Panc1 (cell line): ENCODE measurements around the gene CISD3. TPM values are rescaled to one million over a fixed set of nuclear protein-coding genes. Genes with fewer than 3 reads are reported as not detected.
A peak's percentile ranks its signal among the peaks of the same experiment; 100 is the strongest.

Experiments
- ATAC-seq: fragments of 200-7000 bp; cut with Tn5 transposase; 2 replicates; pipeline ENCODE4 v1.9.1; 2020; ENCODE audit warnings: mild to moderate bottlenecking, moderate library complexity
- BruUV-seq: library from RNA; stranded (reverse); fragments of 400-500 nt; replicated peaks from 2 replicates; lab custom pipeline; 2021; lab: Mats Ljungman, UMichigan
- CTCF ChIA-PET: fragments of 300-600 bp; sonication (Branson Sonifier 250); formaldehyde crosslinking; loops from one replicate; lab custom pipeline; 2022; ENCODE audit warnings: antibody characterized with exemption; lab: Charles Lee
- POLR2A ChIA-PET: fragments of 300-600 bp; sonication (Branson Sonifier 250); formaldehyde crosslinking; loops from one replicate; lab custom pipeline; 2022; ENCODE audit warnings: antibody characterized with exemption; lab: Charles Lee
- DNase-seq: peaks from one replicate; pipeline ENCODE4 v3.0.0-alpha.2; 2010; ENCODE audit warnings: low read depth, low spot score
- H3K27ac ChIP-seq: 2 replicates; pipeline ENCODE4 v1.5.1; 2011; ENCODE audit warnings: mild to moderate bottlenecking, low read length, inconsistent platforms
- H3K27me3 ChIP-seq: fragments of 200-500 bp; sonication (Bioruptor generic); 2 replicates; pipeline ENCODE4 v1.6.0; 2014; ENCODE audit warnings: low read length, inconsistent platforms; ENCODE audit not compliant: control insufficient read depth, insufficient read depth
- H3K36me3 ChIP-seq: fragments of 200-500 bp; sonication (Bioruptor generic); 2 replicates; pipeline ENCODE4 v1.5.1; 2014; ENCODE audit warnings: inconsistent platforms, mild to moderate bottlenecking, low read length, moderate library complexity; ENCODE audit not compliant: control insufficient read depth, insufficient read depth
- H3K4me1 ChIP-seq: 2 replicates; pipeline ENCODE4 v1.5.1; 2011; ENCODE audit warnings: inconsistent platforms, mild to moderate bottlenecking, low read length, moderate library complexity; ENCODE audit not compliant: control insufficient read depth, insufficient read depth
- H3K4me3 ChIP-seq, 2 experiments: 2 replicates each; pipeline ENCODE4 v1.5.1; 2011 to 2012; ENCODE audit warnings: low read depth in 2 of 2, low read length in 2 of 2, mild to moderate bottlenecking in 2 of 2, inconsistent platforms in 1 of 2, moderate library complexity in 1 of 2
- H3K9me3 ChIP-seq: fragments of 200-500 bp; sonication (Bioruptor generic); 2 replicates; pipeline ENCODE4 v1.5.1; 2014; ENCODE audit warnings: low read depth, mild to moderate bottlenecking, inconsistent platforms, low read length, moderate library complexity; ENCODE audit not compliant: control insufficient read depth, insufficient read depth
- POLR2AphosphoS5 ChIP-seq: IDR thresholded peaks from 2 replicates; pipeline ENCODE4 v1.6.1; 2012; ENCODE audit warnings: mild to moderate bottlenecking, low read depth, low read length, moderate library complexity
- SIN3A ChIP-seq: IDR thresholded peaks from 2 replicates; pipeline ENCODE4 v1.6.1; 2012; ENCODE audit warnings: low read depth, mild to moderate bottlenecking, low read length, moderate library complexity, borderline replicate concordance; ENCODE audit not compliant: insufficient read depth
- TCF7L2 ChIP-seq: IDR thresholded peaks from 2 replicates; pipeline ENCODE4 v1.6.1; 2011; ENCODE audit warnings: mild to moderate bottlenecking, low read depth, low read length, inconsistent platforms
- in situ Hi-C: cut with HindIII; loops from 2 replicates; pipeline ENCODE4 v1.10.0; 2016; ENCODE audit warnings: low sequenced_read_pairs, low pct_unique_long_range_greater_than_20kb
- intact Hi-C: fragments of 100-400 bp; cut with micrococcal nuclease; formaldehyde crosslinking; loops from one replicate; pipeline ENCODE4 v1.10.0; 2022; ENCODE audit not compliant: unreplicated experiment
- total RNA-seq: library from RNA; stranded (reverse); gene quantifications from one replicate; pipeline ENCODE4 v1.2.1, GENCODE V29; 2021; ENCODE audit not compliant: unreplicated experiment
- TF ChIP-seq, protein P1 (sequence below), 2 experiments: IDR thresholded peaks; 2 replicates each; pipeline ENCODE4 v1.6.1; 2011 to 2012; ENCODE audit warnings: low read depth in 2 of 2, control low read depth in 1 of 2, low read length in 1 of 2, mild to moderate bottlenecking in 1 of 2, moderate library complexity in 1 of 2; ENCODE audit not compliant: insufficient read depth in 1 of 2
- TF ChIP-seq, protein P2 (sequence below): fragments of 450-650 bp; IDR thresholded peaks from 2 replicates; pipeline ENCODE4 v1.5.1; 2017; ENCODE audit warnings: mild to moderate bottlenecking

Gene CISD3
- total RNA-seq, 1 experiment from 2014 or later = 45.0 TPM

DNA sequence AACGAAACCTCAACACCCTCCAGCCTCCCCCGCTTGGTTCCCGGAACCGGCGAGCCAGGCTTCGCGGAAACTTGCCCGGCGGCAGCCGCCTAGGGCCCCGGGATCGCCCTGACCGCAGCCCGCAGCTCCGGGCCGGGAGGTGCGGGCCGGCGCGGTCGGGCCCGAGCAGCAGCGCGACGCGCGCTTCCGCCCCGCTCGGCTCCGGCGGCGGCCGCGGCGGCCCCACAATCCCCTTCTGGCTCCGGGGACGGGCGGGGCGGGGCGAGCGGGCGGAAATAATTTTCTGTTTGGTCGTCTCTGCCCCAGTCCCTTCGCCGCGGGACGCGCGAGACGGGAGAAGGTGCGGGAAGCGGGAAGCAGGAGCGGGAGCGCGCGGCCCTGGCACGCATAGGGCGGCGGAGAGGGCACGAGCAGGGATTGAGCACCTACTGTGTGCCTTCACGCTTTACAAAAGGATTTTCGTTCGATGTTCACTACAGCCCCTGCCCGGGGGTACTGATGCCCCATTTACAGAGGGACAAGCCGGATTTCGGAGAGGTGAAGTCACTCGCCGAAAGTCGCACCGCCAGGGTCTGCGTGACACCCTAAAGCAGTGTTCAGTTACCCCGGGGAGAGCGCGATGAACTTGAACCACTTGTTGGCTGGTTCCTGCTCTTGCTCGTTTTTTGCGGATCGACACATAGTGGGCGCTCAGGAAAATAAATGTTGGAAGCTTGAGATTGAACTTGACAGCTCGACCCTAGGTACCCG, 27.8 kb upstream of the CISD3 start:
- peak; percentile 59 for TF ChIP-seq POLR2AphosphoS5
- TF ChIP-seq, protein P1, sequence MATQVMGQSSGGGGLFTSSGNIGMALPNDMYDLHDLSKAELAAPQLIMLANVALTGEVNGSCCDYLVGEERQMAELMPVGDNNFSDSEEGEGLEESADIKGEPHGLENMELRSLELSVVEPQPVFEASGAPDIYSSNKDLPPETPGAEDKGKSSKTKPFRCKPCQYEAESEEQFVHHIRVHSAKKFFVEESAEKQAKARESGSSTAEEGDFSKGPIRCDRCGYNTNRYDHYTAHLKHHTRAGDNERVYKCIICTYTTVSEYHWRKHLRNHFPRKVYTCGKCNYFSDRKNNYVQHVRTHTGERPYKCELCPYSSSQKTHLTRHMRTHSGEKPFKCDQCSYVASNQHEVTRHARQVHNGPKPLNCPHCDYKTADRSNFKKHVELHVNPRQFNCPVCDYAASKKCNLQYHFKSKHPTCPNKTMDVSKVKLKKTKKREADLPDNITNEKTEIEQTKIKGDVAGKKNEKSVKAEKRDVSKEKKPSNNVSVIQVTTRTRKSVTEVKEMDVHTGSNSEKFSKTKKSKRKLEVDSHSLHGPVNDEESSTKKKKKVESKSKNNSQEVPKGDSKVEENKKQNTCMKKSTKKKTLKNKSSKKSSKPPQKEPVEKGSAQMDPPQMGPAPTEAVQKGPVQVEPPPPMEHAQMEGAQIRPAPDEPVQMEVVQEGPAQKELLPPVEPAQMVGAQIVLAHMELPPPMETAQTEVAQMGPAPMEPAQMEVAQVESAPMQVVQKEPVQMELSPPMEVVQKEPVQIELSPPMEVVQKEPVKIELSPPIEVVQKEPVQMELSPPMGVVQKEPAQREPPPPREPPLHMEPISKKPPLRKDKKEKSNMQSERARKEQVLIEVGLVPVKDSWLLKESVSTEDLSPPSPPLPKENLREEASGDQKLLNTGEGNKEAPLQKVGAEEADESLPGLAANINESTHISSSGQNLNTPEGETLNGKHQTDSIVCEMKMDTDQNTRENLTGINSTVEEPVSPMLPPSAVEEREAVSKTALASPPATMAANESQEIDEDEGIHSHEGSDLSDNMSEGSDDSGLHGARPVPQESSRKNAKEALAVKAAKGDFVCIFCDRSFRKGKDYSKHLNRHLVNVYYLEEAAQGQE (IDR thresholded peaks at IDR 0.05; ENCODE audit: insufficient read depth in 1 of 2, low read depth in 2 of 2, low read length in 1 of 2) = no peak
- TF ChIP-seq, protein P2, sequence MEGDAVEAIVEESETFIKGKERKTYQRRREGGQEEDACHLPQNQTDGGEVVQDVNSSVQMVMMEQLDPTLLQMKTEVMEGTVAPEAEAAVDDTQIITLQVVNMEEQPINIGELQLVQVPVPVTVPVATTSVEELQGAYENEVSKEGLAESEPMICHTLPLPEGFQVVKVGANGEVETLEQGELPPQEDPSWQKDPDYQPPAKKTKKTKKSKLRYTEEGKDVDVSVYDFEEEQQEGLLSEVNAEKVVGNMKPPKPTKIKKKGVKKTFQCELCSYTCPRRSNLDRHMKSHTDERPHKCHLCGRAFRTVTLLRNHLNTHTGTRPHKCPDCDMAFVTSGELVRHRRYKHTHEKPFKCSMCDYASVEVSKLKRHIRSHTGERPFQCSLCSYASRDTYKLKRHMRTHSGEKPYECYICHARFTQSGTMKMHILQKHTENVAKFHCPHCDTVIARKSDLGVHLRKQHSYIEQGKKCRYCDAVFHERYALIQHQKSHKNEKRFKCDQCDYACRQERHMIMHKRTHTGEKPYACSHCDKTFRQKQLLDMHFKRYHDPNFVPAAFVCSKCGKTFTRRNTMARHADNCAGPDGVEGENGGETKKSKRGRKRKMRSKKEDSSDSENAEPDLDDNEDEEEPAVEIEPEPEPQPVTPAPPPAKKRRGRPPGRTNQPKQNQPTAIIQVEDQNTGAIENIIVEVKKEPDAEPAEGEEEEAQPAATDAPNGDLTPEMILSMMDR = no peak
- TF ChIP-seq TCF7L2 = no peak
- peak; percentile 57; the same call in 1 of the 2 replicates for TF ChIP-seq SIN3A
- intact Hi-C loops = no loop called here
- ChIA-PET CTCF (no interaction called here), POLR2A (no interaction called here)
- ATAC-seq = peak; percentile 73
- Histone ChIP-seq H3K4me1 (peaks cover 10% of the 10 kb centered on the region), H3K27me3 (no peaks in the 10 kb centered on the region), H3K9me3 (no peaks in the 10 kb centered on the region), H3K36me3 (no peaks in the 10 kb centered on the region; the same call in 1 of the 2 replicates), H3K4me3 (peak overlapping the region; percentile 67 to 82), H3K27ac (peak overlapping the region; percentile 90)
- in situ Hi-C loops = no loop called here
- DNase-seq = no peak
- BruUV-seq = TSS peak; percentile 57

DNA sequence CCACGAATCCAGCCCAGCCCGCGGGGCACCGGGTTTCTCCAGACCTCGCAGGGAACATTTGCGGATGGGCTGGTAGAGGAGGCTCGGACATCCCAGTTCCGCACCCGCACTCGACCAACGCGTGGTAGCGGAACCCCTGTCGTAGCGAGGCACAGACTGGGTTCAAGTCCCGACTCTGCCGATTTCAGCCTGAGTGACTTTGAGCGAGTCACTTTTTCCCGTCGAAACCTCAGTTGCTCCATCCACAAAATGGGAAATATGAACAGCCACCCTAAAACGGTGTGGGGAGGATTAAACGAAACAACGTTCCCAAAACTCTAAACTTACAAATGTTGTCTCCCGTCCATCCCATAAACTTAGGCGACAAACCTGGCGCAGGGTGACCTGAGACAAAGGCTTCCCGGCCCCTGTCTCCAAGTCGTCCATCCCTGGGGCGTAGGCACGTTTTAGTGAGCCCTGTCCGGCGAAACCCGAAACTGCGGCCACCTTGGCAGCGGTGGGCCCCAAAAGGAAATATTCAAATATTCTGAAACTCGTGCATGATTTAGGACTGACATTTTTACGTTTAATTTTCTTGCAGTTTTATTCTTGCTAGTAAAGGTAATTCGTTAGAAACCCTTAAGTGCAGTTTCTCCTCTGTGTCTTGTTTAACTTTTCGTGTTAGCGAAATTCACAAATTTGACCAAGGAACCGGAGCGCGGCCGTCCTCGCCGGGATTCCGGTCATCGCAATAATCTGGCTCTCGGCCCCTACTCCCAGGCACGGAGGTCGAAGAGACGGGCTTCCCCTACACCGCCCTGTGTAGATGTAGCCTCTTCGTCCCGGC, 27.0 kb upstream of the CISD3 start:
- ChIA-PET CTCF (no interaction called here), POLR2A (no interaction called here)
- DNase-seq = no peak

More for the DNA sequence above, 27.0 kb upstream of the CISD3 start:
- H3K27me3 ChIP-seq = no peaks in the 10 kb centered on the region
- intact Hi-C loops (no loop called here), in situ Hi-C loops (no loop called here)
- H3K36me3 ChIP-seq = no peaks in the 10 kb centered on the region; the same call in 1 of the 2 replicates
- TF ChIP-seq TCF7L2 = no peak
- no peak for TF ChIP-seq SIN3A
- TF ChIP-seq, protein P1 (IDR thresholded peaks at IDR 0.05; ENCODE audit: insufficient read depth in 1 of 2, low read depth in 2 of 2, low read length in 1 of 2) = no peak
- TF ChIP-seq POLR2AphosphoS5 = no peak
- TF ChIP-seq, protein P2 = no peak
- no peaks in the 10 kb centered on the region for H3K9me3 ChIP-seq
- H3K27ac ChIP-seq = peak overlapping the region; percentile 90
- BruUV-seq = no TSS peak
- peaks cover 10% of the 10 kb centered on the region for H3K4me1 ChIP-seq
- ATAC-seq = no peak
- peak overlapping the region; percentile 67 to 82 for H3K4me3 ChIP-seq
